DND-41 (cell line): ENCODE measurements around the gene CTAGE1.

Experiments
- ATAC-seq: fragments of 200-7000 bp; cut with Tn5 transposase; 3 replicates; pipeline ENCODE4 v1.9.1; 2021; ENCODE audit warnings: low read depth; ENCODE audit not compliant: insufficient read depth
- DNase-seq: peaks from one replicate; pipeline ENCODE4 v3.0.0-alpha.2; 2020
- H2AFZ ChIP-seq: 2 replicates; pipeline ENCODE4 v1.6.0; 2012; ENCODE audit warnings: low read depth, low read length
- H3K27ac ChIP-seq: 2 replicates; pipeline ENCODE4 v1.5.1; 2012; ENCODE audit warnings: low read length, inconsistent platforms
- H3K27me3 ChIP-seq: fragments of 200-600 bp; sonication (generic); 2 replicates; pipeline ENCODE4 v1.6.0; 2012; ENCODE audit warnings: low read length, mild to moderate bottlenecking, inconsistent platforms; ENCODE audit not compliant: insufficient read depth, poor library complexity
- H3K36me3 ChIP-seq: 2 replicates; pipeline ENCODE4 v1.5.1; 2012; ENCODE audit warnings: low read length, inconsistent platforms; ENCODE audit not compliant: insufficient read depth
- H3K4me1 ChIP-seq: 2 replicates; pipeline ENCODE4 v1.5.1; 2012; ENCODE audit warnings: mild to moderate bottlenecking, low read length; ENCODE audit not compliant: insufficient read depth
- H3K4me2 ChIP-seq: 2 replicates; pipeline ENCODE4 v1.6.0; 2012; ENCODE audit warnings: mild to moderate bottlenecking, moderate library complexity, low read length, inconsistent platforms; ENCODE audit not compliant: insufficient read depth
- H3K4me3 ChIP-seq, 2 experiments: fragments of 200-600 bp in 1 of 2; shearing (Covaris generic) in 1 of 2; 2 replicates each; pipeline ENCODE4 v1.5.1; 2012 to 2016; ENCODE audit warnings: inconsistent platforms in 2 of 2, low read length in 2 of 2, mild to moderate bottlenecking in 2 of 2, low read depth in 1 of 2, moderate library complexity in 1 of 2
- H3K79me2 ChIP-seq: 2 replicates; pipeline ENCODE4 v1.6.0; 2012; ENCODE audit warnings: low read length, inconsistent platforms; ENCODE audit not compliant: insufficient read depth
- H3K9ac ChIP-seq: 2 replicates; pipeline ENCODE4 v1.6.0; 2012; ENCODE audit warnings: low read depth, mild to moderate bottlenecking, inconsistent platforms, low read length, moderate library complexity
- H3K9me3 ChIP-seq: 2 replicates; pipeline ENCODE4 v1.5.1; 2012; ENCODE audit warnings: low read length, moderate library complexity, mild to moderate bottlenecking, inconsistent platforms; ENCODE audit not compliant: insufficient read depth, severe bottlenecking
- H4K20me1 ChIP-seq: 2 replicates; pipeline ENCODE4 v1.6.0; 2012; ENCODE audit warnings: low read length; ENCODE audit not compliant: insufficient read depth
- EZH2 ChIP-seq: IDR thresholded peaks from 3 replicates; pipeline ENCODE4 v1.6.1; 2012; ENCODE audit warnings: borderline replicate concordance, low read depth, mild to moderate bottlenecking, moderate library complexity, low read length, inconsistent platforms; ENCODE audit not compliant: severe bottlenecking
- TF ChIP-seq, protein P1 (sequence below): IDR thresholded peaks from 2 replicates; pipeline ENCODE4 v1.5.1; 2012; ENCODE audit warnings: borderline replicate concordance, low read length, moderate library complexity, mild to moderate bottlenecking; ENCODE audit not compliant: poor library complexity, severe bottlenecking; ENCODE audit errors: extremely low read depth

Gene CTAGE1

DNA sequence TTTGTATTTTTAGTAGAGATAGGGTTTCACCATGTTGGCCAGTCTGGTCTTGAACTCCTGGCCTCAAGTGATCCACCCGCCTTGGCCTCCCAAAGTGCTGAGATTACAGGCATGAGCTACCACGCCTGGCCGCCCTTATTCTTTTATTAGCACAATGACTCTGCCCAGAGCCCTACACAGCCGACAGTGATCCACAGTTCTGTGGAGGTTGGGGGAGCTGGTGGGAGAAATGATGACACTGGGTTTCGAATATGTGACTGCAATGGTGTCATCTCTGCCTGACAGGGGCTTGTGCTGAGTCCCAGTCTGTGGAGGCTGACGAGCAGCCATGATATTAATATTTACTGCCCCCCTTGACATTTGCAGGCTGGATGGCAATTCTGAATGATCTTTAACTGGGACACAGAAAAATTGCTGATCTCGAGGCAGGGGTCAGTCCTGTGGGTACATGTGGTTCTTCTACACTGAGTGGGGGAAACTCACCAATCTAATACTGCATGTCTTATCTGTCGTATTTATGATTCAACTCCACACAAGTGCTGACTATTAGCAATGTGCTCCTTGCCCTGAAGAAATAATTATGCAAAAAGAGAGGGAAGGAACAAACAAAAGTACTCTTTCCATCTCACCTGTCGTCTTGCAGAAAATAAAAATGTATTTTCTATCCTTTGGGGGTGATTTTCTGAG, 6.3 kb upstream of the CTAGE1 start:
- H3K79me2 ChIP-seq: no peaks in the 10 kb centered on the region
- no peaks in the 10 kb centered on the region for H4K20me1 ChIP-seq
- H3K9ac ChIP-seq: no peak overlapping the region
- TF ChIP-seq, protein P1, sequence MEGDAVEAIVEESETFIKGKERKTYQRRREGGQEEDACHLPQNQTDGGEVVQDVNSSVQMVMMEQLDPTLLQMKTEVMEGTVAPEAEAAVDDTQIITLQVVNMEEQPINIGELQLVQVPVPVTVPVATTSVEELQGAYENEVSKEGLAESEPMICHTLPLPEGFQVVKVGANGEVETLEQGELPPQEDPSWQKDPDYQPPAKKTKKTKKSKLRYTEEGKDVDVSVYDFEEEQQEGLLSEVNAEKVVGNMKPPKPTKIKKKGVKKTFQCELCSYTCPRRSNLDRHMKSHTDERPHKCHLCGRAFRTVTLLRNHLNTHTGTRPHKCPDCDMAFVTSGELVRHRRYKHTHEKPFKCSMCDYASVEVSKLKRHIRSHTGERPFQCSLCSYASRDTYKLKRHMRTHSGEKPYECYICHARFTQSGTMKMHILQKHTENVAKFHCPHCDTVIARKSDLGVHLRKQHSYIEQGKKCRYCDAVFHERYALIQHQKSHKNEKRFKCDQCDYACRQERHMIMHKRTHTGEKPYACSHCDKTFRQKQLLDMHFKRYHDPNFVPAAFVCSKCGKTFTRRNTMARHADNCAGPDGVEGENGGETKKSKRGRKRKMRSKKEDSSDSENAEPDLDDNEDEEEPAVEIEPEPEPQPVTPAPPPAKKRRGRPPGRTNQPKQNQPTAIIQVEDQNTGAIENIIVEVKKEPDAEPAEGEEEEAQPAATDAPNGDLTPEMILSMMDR: no peak
- TF ChIP-seq EZH2: no peak
- ATAC-seq (no peak), DNase-seq (no peak)
- H3K4me3 ChIP-seq: no peak overlapping the region
- peaks cover 3% of the 10 kb centered on the region for H3K27me3 ChIP-seq
- no peak overlapping the region for H3K27ac ChIP-seq
- H3K4me2 ChIP-seq: no peak overlapping the region
- H3K36me3 ChIP-seq: no peaks in the 10 kb centered on the region
- H3K4me1 ChIP-seq: no peaks in the 10 kb centered on the region
- no peaks in the 10 kb centered on the region for H3K9me3 ChIP-seq
- H2AFZ ChIP-seq: no peak overlapping the region

DNA sequence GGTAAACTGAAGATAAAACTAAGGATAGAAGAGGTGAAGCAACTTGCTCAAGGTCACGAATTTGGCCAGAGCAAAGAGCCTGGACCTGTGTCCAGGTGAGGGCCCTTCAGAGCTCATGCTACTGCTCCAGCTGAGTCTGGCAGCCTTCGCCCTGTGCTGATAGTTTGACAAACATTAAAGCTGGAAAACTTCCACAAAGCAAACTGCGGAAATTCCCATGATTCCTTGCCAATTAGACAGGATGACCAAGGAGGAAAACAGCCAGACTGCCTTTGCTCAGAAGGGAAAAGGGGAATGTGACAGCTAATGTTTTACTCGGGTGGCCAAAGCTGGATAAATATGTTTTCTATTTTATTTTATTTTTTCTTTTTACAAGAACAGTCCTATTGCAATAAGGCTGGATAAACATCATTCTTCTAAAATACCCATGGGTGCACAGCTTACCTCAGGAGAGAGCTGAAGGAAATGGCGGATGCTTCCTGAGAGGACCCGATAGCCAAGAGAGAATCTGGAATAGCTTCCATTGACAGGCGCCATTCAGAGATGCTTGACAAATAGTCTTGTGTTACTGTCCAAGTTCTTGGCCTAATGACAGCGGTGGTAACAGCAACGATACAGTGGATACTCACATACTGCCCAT, 5.3 kb upstream of the CTAGE1 start:
- ATAC-seq (no peak), DNase-seq (no peak)
- Histone ChIP-seq H3K9me3 (no peaks in the 10 kb centered on the region), H3K4me3 (no peak overlapping the region), H3K27ac (no peak overlapping the region), H3K4me1 (no peaks in the 10 kb centered on the region), H4K20me1 (no peaks in the 10 kb centered on the region), H2AFZ (no peak overlapping the region), H3K27me3 (peaks cover 3% of the 10 kb centered on the region), H3K9ac (no peak overlapping the region), H3K79me2 (no peaks in the 10 kb centered on the region), H3K4me2 (no peak overlapping the region), H3K36me3 (no peaks in the 10 kb centered on the region)
- TF ChIP-seq, protein P1: no peak
- no peak for TF ChIP-seq EZH2

DNA sequence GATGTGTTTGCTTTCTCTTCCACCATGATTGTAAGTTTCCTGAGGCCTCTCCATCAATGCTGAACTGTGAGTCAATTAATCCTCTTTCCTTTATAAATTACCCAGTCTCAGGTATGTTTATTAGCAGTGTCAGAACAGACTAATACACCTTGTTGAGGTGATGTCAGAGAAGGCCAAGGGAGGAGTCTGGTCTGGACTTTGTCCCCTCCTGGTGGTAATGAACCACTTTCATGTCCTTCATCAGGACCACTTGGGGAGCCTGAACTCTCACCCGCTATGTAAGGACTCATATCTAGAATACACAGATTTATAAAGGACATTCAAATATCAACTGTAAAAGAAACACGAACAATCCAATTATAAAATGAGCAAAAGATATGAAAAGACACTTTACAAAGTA, 2.9 kb upstream of the CTAGE1 start:
- Histone ChIP-seq H3K36me3 (no peaks in the 10 kb centered on the region), H3K4me1 (no peaks in the 10 kb centered on the region), H3K9me3 (no peaks in the 10 kb centered on the region), H3K4me3 (no peak overlapping the region), H2AFZ (no peak overlapping the region), H3K27me3 (peaks cover 3% of the 10 kb centered on the region), H3K27ac (no peak overlapping the region), H3K9ac (no peak overlapping the region), H3K4me2 (no peak overlapping the region), H4K20me1 (no peaks in the 10 kb centered on the region), H3K79me2 (no peaks in the 10 kb centered on the region)
- DNase-seq: no peak
- TF ChIP-seq, protein P1: no peak
- no peak for TF ChIP-seq EZH2
- no peak for ATAC-seq
